Posterior vena cava (tissue), 2 donors: ENCODE results near the gene ATP2A1. TPM values are rescaled to one million over a fixed set of nuclear protein-coding genes. Genes with fewer than 3 reads are reported as not detected.

Experiments used
- microRNA-seq, 2 donors: library from miRNA; unstranded; fragments of <30 nt; microRNA quantifications; one replicate each; pipeline ENCODE4 v1.2.0, GENCODE V29; 2020 to 2021; ENCODE audit warnings: borderline microRNAs expressed in 2 of 2
- total RNA-seq, 2 donors: library from RNA; stranded (reverse); fragmentation: NEBNext Ultra II Directional; extraction: Animal tissue kit (Norgen Biotek cat#: 25700); gene quantifications; one replicate each; pipeline ENCODE4 v1.2.1, GENCODE V29; 2021
- donor health status: DM: yes; HTN: yes; CAD: no.
- donor health status: DM: yes; HTN: yes; CAD: no.

The ATP2A1 gene
- total RNA-seq, 2 donors from 2014 or later: 0.42 to 1.3 TPM

Small RNA genes within 50 kb of the gene (microRNA-seq; reads per million reads assigned to microRNA genes)
- 0 reads per million in 2 donors for gene MIR4721

Other genes with a start within 250 kb of the ATP2A1 start
- gene NPIPB8, start 240.4 kb upstream of the ATP2A1 start, total RNA-seq: 1 to 10 TPM in 1 of 2 donors, not detected in 1; 1.2 TPM
- 100 to 1,000 TPM; 295 to 494 TPM for gene EIF3C, start 167.0 kb upstream of the ATP2A1 start, total RNA-seq
- gene NPIPB9, start 126.7 kb upstream of the ATP2A1 start, total RNA-seq: 1 to 10 TPM in 1 of 2 donors, under 1 TPM in 1; 0.29 to 3.8 TPM
- gene ATXN2L, start 55.5 kb upstream of the ATP2A1 start, total RNA-seq: 10 to 100 TPM; 66.5 to 72.2 TPM
- gene TUFM, start 32.1 kb upstream of the ATP2A1 start, total RNA-seq: 10 to 100 TPM; 74.4 to 76.2 TPM
- gene SH2B1, start 14.6 kb upstream of the ATP2A1 start, total RNA-seq: 10 to 100 TPM; 27.6 to 31.0 TPM
- 10 to 100 TPM; 10.3 to 13.7 TPM for gene RABEP2, start 46.8 kb downstream of the ATP2A1 start, total RNA-seq
- gene CD19, start 53.5 kb downstream of the ATP2A1 start, total RNA-seq: under 1 TPM; 0.32 to 0.33 TPM
- 10 to 100 TPM; 19.5 to 20.2 TPM for gene NFATC2IP, start 72.4 kb downstream of the ATP2A1 start, total RNA-seq
- 10 to 100 TPM; 22.4 to 24.9 TPM for gene SPNS1, start 96.3 kb downstream of the ATP2A1 start, total RNA-seq
- 10 to 100 TPM in 1 of 2 donors, 1 to 10 TPM in 1; 9.7 to 11.4 TPM for gene LAT, start 106.6 kb downstream of the ATP2A1 start, total RNA-seq